ENCODE data around the gene COX14.

DNA sequence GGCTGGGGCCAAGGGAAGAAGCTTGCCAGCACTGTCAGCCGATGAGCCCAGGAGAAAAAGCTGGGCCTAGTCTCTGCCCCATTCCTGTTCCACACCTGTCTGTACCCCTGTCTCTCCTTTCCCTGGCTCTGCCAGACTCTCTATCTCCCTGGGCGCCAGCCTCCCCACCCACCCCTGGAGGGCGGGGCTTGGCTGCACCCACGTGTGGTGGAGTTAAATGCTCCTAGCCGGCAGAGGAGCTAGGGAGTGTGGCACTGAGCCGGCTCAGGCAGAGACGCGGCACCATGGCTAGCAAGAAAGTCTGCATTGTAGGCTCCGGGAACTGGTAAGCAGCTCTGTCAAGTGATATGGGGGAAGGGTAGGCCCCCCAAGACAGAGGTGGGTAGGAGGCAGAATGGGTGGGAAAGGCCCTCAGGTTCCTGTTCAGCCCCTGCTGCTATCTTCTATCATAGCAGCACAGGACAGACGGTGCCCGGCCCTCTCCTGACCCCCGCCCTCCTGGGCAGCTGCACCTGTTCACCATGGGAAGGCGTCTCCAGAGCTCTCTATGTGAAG lies 8.2 kb upstream of the COX14 start, which contains the start of gene GPD1:
- TF ChIP-seq POLR2A (IDR thresholded peaks at IDR 0.05; ENCODE audit: low read depth, low read length): no peak
- TF ChIP-seq POLR2AphosphoS5 (IDR thresholded peaks at IDR 0.05; ENCODE audit: low read depth, low read length): no peak
- TF ChIP-seq TAF1 (IDR thresholded peaks at IDR 0.05; ENCODE audit: borderline replicate concordance, low read depth, low read length): no peak
